Activated CD4-positive, alpha-beta memory T cell treated with anti-CD3 and anti-CD28 coated beads for 36 hours (primary cell): ENCODE results near the gene INSR. TPM values are rescaled to one million over a fixed set of nuclear protein-coding genes. Genes with fewer than 3 reads are reported as not detected.
A peak's percentile ranks its signal among the peaks of the same experiment; 100 is the strongest.

Source experiments
- CTCF ChIA-PET: fragments of 350-600 bp; sonication (Branson Sonifier 250); formaldehyde crosslinking; loops from one replicate; lab custom pipeline; 2021; ENCODE audit warnings: antibody characterized with exemption, inconsistent platforms; lab: Charles Lee
- POLR2A ChIA-PET: fragments of 350-600 bp; sonication (Branson Sonifier 250); formaldehyde crosslinking; loops from one replicate; lab custom pipeline; 2021; ENCODE audit warnings: antibody characterized with exemption; lab: Charles Lee
- DNase-seq: peaks from one replicate; pipeline ENCODE4 v3.0.0-alpha.2; 2020
- H3K27ac Mint-ChIP-seq: one replicate; pipeline ENCODE4 v1.8.0; 2021; ENCODE audit warnings: mixed read lengths
- H3K27me3 Mint-ChIP-seq: one replicate; pipeline ENCODE4 v1.8.0; 2021; ENCODE audit warnings: mixed read lengths
- H3K36me3 Mint-ChIP-seq: one replicate; pipeline ENCODE4 v1.8.0; 2021; ENCODE audit warnings: mixed read lengths
- H3K4me1 Mint-ChIP-seq: one replicate; pipeline ENCODE4 v1.8.0; 2021; ENCODE audit warnings: low read depth, mixed read lengths
- H3K4me3 Mint-ChIP-seq: one replicate; pipeline ENCODE4 v1.8.0; 2021; ENCODE audit warnings: mild to moderate bottlenecking, mixed read lengths
- H3K9me3 Mint-ChIP-seq: one replicate; pipeline ENCODE4 v1.8.0; 2021; ENCODE audit warnings: mixed read lengths
- intact Hi-C: fragments of 100-400 bp; cut with micrococcal nuclease; formaldehyde crosslinking; loops from one replicate; pipeline ENCODE4 v1.15.1; 2023
- total RNA-seq, 2 experiments: library from RNA; stranded (reverse); gene quantifications; one replicate each; pipeline ENCODE4 v1.2.3, GENCODE V29; 2021

Gene INSR
- total RNA-seq, 2 experiments from 2014 or later = 2.9 to 3.3 TPM

DNA sequence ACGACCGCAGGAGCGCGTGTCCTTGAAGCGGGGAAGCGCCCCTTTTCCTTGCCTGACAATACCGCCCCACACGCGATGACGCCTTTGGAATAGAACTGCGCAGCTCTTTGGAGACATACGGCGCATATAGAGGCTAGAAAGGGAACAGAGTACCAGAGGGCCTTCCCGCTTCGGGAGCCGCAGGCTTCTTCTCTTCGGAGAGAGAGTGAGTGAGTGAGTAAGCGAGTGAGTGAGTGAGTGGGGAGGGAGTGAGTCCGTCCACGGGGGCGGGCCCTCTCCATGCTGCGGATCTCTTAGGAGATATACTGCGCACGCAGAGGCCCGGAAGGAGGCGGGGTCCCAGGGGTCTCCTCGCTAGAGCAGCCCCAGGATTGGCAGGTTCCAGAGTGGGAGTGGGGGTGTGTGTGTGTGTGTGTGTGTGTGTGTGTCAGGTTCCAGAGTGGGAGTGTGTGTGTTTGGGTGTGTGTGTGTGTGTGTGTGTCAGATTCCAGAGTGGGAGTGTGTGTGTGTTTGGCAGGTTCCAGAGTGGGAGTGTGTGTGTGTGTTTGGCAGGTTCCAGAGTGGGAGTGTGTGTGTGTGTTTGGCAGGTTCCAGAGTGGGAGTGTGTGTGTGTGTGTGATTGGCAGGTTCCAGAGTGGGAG is 97.0 kb downstream of the INSR start:
- peak; percentile 96 for DNase-seq
- Mint-ChIP-seq H3K36me3 (no peaks in the 10 kb centered on the region), H3K9me3 (no peaks in the 10 kb centered on the region), H3K27ac (peak overlapping the region; percentile 84), H3K4me1 (peaks cover 19% of the 10 kb centered on the region), H3K4me3 (peak overlapping the region; percentile 71), H3K27me3 (peaks cover 10% of the 10 kb centered on the region)
- intact Hi-C loops = loop anchor here (2.0 to 5.0 kb wide), 4 partner anchors 14 to 150 kb away; partner anchors contain the start of genes ARHGEF18 and INSR
- CTCF ChIA-PET = no interaction called here
- POLR2A ChIA-PET = interaction anchor here (0.7 to 1.2 kb wide), 2 partner anchors 18 to 97 kb away, joined by 3 read pairs; partner anchors contain the start of gene INSR

DNA sequence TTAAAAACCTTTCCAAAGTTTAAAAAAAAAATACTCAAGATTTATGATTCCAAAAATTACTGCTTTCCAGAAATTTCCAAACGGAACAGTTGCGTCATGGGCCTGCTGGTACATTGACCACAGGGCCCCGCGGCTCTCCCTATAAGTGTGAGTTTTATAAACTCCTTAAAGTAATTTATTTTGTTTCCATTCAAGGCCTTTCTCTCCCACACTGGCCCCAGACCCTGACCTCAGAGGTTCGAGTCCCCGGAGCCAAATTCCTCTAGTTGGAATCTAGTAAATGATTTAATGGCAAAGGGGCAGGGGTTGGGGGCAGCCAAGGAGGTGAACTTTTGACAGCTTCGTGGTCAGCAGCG is 97.5 kb downstream of the INSR start:
- peak overlapping the region; percentile 71 for H3K4me3 Mint-ChIP-seq
- DNase-seq = no peak
- H3K9me3 Mint-ChIP-seq = no peaks in the 10 kb centered on the region
- no peaks in the 10 kb centered on the region for H3K36me3 Mint-ChIP-seq
- intact Hi-C loops = loop anchor here (2.0 to 5.0 kb wide), 4 partner anchors 14 to 151 kb away; partner anchors contain the start of genes ARHGEF18 and INSR
- peaks cover 24% of the 10 kb centered on the region for H3K4me1 Mint-ChIP-seq
- peak overlapping the region; percentile 84 for H3K27ac Mint-ChIP-seq
- CTCF ChIA-PET = no interaction called here
- POLR2A ChIA-PET = interaction anchor here (0.7 to 1.2 kb wide), 2 partner anchors 17 to 98 kb away, joined by 3 read pairs; partner anchors contain the start of gene INSR
- peaks cover 9% of the 10 kb centered on the region for H3K27me3 Mint-ChIP-seq

DNA sequence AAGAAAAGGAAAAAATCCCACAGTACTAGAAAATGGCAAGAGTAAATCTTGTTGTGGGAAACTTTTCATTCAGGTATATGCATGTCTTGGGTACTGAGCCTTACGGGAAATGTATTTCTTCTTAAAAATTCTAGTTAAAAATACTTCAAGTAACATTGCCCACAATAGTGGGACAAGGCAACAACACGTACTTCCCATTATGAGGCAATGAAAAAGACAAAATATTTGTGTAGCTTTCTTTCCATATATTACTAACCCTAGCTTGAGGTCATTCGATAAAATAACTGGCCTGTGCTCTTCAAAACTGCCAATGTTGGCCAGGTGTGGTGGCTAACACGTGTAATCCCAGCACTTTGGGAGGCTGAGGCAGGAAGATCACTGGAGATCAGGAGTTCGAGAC is 99.2 kb downstream of the INSR start:
- Mint-ChIP-seq H3K27me3 (peaks cover 7% of the 10 kb centered on the region), H3K36me3 (no peaks in the 10 kb centered on the region), H3K27ac (no peak overlapping the region), H3K4me3 (no peak overlapping the region), H3K4me1 (peaks cover 31% of the 10 kb centered on the region), H3K9me3 (no peaks in the 10 kb centered on the region)
- ChIA-PET CTCF (no interaction called here), POLR2A (no interaction called here)
- intact Hi-C loops = loop anchor here (5.0 kb wide), 2 partner anchors 48 to 152 kb away; partner anchors contain the start of gene ARHGEF18
- no peak for DNase-seq

DNA sequence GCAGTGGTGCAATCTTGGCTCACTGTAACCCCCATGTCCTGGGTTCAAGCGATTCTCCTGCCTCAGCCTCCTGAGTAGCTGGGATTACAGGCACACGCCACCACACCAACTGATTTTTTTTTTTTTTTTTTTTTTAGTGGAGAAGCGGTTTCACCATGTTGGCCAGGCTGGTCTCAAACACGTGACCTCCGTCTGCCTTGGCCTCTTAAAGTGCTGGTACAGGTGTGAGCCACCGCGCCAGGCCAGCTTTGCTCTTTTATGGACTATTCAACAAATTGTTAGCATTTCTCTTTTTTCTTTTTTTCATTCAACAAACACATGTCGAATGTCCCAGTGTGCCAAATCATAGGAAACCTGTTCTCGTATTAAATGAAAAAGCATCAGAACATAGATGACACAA is 99.6 kb downstream of the INSR start:
- CTCF ChIA-PET = no interaction called here
- no peak overlapping the region for H3K27ac Mint-ChIP-seq

DNA sequence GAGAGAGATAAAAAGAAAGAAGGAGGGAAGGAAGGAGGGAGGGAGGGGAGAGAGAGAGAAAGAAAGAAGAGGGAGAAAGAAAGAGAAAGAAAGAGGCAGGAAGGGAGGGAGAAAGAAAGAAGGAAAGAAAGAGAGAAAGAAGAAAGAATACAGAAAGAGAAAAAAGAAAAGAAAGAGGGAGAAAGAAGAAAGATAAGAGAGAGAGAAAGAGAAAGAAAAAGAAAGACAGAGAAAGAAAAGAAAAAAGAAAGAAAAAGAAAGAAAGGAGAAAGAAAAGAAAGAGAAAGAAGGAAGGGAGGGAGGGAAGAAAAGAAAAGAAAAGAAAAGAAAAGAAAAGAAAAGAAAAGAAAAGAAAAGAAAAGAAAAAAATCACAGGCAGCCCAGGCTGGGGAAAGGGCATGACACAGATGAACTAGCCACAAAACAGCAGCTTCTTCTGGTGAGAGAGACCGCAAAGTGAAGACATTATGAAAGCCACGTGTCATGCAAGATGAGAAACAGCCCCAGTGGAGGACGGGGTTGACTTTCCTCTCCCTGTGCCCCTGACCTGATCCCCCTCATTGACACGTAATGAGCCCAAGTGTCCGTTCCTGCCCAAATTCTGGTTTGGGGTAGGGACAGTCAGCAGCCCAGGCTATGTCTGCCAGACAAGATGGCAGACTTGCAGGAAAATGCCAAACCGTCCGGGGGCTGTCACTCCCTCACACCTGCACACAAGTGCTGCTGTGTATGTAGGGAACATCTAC is 102.1 kb downstream of the INSR start:
- intact Hi-C loops = no loop called here
- no peaks in the 10 kb centered on the region for H3K9me3 Mint-ChIP-seq
- H3K36me3 Mint-ChIP-seq = no peaks in the 10 kb centered on the region
- CTCF ChIA-PET = interaction anchor here (2.3 kb wide), 1 partner anchor 9 kb away, joined by 5 read pairs; no protein-coding TSS in a partner anchor
- POLR2A ChIA-PET = no interaction called here
- no peak overlapping the region for H3K27ac Mint-ChIP-seq
- DNase-seq = peak; percentile 66
- no peak overlapping the region for H3K4me3 Mint-ChIP-seq
- H3K4me1 Mint-ChIP-seq = peaks cover 22% of the 10 kb centered on the region
- H3K27me3 Mint-ChIP-seq = no peaks in the 10 kb centered on the region

More for the DNA sequence above, 99.6 kb downstream of the INSR start:
- Mint-ChIP-seq H3K27me3 (peaks cover 5% of the 10 kb centered on the region), H3K9me3 (no peaks in the 10 kb centered on the region), H3K4me1 (peaks cover 29% of the 10 kb centered on the region), H3K36me3 (no peaks in the 10 kb centered on the region), H3K4me3 (no peak overlapping the region)
- DNase-seq = no peak
- POLR2A ChIA-PET = interaction anchor here (0.6 kb wide), 1 partner anchor 132 kb away, joined by 3 read pairs; no protein-coding TSS in a partner anchor
- intact Hi-C loops = no loop called here

DNA sequence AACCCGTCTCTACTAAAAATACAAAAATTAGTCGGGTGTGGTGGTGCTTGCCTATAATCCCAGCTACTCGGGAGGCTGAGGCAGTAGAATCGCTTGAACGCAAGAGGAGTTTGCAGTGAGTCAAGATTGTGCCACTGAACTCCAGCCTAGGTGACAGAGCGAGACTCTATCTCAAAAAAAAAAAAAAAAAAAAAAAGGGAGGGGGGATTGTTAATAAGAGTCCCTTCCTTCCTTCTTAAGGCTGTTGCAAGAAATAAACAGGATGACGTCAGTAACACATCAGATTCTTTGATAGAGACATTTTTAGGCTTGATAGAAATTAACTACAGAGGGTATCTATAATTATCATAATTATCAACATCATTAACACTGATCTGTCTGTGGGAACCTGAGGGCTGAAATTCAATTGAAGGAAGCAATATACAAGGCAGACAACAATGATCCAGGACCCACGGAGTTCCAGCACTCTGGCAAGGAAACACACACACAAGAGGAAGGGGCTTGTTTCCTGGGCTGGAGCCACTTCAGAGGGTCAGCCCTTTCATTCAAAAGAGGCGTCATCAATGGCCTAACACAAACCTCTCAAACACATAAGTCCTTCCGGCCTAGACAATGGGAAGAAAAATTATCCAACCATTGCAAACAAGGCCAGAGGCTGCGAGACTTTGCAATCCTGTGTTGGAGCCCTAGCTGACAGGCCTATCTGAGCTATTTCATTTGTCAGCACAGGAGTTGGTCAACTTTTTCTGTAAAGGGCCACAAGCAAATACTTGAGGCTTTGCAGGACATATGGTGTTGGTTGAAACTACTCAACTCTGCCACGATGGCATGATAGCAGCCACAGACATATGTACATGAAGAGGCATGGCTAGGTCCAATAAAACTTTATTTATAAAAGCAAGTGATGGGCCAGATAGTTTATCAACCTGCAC is 105.2 kb downstream of the INSR start:
- peaks cover 34% of the 10 kb centered on the region for H3K4me1 Mint-ChIP-seq
- no peaks in the 10 kb centered on the region for H3K9me3 Mint-ChIP-seq
- no peak overlapping the region for H3K4me3 Mint-ChIP-seq
- intact Hi-C loops = loop anchor here (10.0 kb wide), 1 partner anchor 174 kb away; no protein-coding TSS in a partner anchor
- ChIA-PET POLR2A (no interaction called here), CTCF (no interaction called here)
- no peaks in the 10 kb centered on the region for H3K36me3 Mint-ChIP-seq
- no peak for DNase-seq
- no peak overlapping the region for H3K27ac Mint-ChIP-seq
- no peaks in the 10 kb centered on the region for H3K27me3 Mint-ChIP-seq

DNA sequence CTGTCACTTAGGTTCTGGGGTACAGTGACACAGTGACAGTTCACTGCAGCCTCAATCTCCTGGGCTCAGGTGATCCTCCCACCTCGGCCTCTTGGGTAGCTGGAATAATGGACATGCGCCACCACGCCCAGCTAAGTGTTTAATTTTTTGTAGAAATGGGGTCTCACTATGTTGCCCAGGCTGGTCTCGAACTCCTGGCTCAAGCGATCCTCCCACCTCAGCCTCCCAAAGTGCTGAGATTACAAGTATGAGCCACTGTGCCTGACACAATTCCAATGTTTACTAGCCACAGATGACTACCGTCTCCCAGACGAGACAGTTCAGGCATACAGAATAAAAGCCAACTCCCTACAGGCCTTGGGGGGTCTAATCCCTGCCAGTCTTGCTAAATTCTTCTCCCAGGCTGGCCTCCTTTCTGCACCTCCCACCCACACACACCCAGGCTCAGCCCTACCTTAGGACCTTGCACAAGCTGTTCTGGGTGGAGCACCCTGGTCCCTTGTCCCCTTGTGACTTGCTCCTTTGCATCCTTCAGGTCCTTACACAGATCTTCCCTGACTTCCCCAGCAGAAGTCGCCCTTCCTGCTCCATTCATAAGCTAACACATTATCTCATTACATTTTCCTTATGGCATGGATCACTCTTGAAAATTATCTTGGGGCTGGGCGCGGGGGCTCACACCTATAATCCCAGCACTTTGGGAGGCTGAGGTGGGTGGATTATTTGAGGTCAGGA is 106.4 kb downstream of the INSR start:
- Mint-ChIP-seq H3K27ac (no peak overlapping the region), H3K27me3 (no peaks in the 10 kb centered on the region), H3K36me3 (no peaks in the 10 kb centered on the region), H3K9me3 (no peaks in the 10 kb centered on the region), H3K4me1 (peaks cover 41% of the 10 kb centered on the region), H3K4me3 (no peak overlapping the region)
- CTCF ChIA-PET = no interaction called here
- no peak for DNase-seq
- intact Hi-C loops = loop anchor here (10.0 kb wide), 1 partner anchor 173 kb away; no protein-coding TSS in a partner anchor
- POLR2A ChIA-PET = no interaction called here

DNA sequence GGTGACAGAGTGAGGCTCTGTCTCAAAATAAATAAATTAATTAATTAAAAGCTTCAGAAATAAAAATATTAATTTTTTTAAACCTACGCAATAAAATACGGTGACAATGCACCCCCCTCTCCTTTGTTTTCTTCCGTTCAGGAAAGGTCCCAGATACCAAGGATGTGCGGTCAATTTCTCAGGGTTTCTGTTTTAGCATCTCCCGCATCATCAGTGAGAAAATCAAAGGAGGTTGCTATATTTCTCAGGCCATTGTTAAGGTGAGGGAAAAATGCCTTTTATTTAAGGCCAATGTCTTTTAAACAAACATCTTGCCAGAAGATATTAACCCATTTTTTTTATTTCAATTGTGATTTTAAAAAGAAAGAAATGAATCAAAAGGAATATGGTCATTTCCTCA is 111.7 kb downstream of the INSR start:
- Mint-ChIP-seq H3K36me3 (no peaks in the 10 kb centered on the region), H3K4me1 (peaks cover 40% of the 10 kb centered on the region), H3K4me3 (no peak overlapping the region), H3K27ac (no peak overlapping the region), H3K9me3 (no peaks in the 10 kb centered on the region), H3K27me3 (peaks cover 1% of the 10 kb centered on the region)
- ChIA-PET CTCF (interaction anchor here (1.3 to 2.0 kb wide), 4 partner anchors 10 to 159 kb away, joined by 3 to 5 read pairs (median 4); no protein-coding TSS in a partner anchor), POLR2A (no interaction called here)
- intact Hi-C loops = loop anchor here (10.0 kb wide), 1 partner anchor 168 kb away; no protein-coding TSS in a partner anchor
- DNase-seq = no peak

DNA sequence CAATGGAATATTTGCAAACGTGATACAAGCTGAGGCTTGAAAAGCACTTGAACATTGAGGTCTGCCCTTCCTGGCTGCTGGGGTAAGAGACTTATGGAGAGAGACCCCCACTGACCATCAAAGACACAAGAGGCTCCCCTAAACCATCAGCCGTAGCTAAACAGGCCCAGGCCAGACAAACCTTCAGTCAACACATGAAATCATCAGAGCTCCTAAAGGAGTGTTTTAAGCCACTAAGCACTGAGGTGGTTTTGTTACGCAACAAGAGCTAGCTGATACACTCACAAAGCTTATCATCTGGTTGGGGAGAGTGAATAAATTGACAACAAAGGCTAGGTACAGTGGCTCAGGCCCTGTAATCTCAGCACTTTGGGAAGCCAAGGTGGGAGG is 114.3 kb downstream of the INSR start:
- ChIA-PET POLR2A (no interaction called here), CTCF (no interaction called here)
- intact Hi-C loops = loop anchor here (5.0 to 10.0 kb wide), 2 partner anchors 37 to 165 kb away; no protein-coding TSS in a partner anchor
- no peak for DNase-seq
- Mint-ChIP-seq H3K4me1 (peaks cover 27% of the 10 kb centered on the region), H3K9me3 (no peaks in the 10 kb centered on the region), H3K27me3 (peaks cover 3% of the 10 kb centered on the region), H3K27ac (no peak overlapping the region), H3K4me3 (no peak overlapping the region), H3K36me3 (no peaks in the 10 kb centered on the region)

DNA sequence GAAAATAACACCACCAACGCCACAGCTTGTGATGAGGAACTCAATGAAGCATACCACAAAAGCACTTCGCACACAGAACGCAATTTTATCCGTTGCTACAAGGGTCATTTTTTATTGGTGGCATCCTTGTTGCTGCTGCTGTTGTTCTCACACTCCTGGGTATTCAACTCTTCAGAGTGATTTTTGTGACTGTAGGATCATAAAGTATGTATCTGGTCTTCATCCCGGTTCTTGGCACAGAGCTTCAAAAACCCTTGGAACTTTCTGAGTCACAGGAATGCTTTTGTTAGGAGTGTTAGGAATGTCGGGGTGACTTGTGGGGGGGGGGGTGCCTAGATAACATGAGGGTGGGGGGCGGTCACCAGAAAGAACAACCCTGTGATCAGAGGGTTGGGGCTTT is 116.3 kb downstream of the INSR start:
- H3K36me3 Mint-ChIP-seq = no peaks in the 10 kb centered on the region
- ChIA-PET POLR2A (no interaction called here), CTCF (no interaction called here)
- H3K27ac Mint-ChIP-seq = no peak overlapping the region
- H3K9me3 Mint-ChIP-seq = no peaks in the 10 kb centered on the region
- intact Hi-C loops = loop anchor here (5.0 kb wide), 1 partner anchor 39 kb away; no protein-coding TSS in a partner anchor
- H3K27me3 Mint-ChIP-seq = peaks cover 3% of the 10 kb centered on the region
- peaks cover 18% of the 10 kb centered on the region for H3K4me1 Mint-ChIP-seq
- H3K4me3 Mint-ChIP-seq = no peak overlapping the region
- DNase-seq = no peak

DNA sequence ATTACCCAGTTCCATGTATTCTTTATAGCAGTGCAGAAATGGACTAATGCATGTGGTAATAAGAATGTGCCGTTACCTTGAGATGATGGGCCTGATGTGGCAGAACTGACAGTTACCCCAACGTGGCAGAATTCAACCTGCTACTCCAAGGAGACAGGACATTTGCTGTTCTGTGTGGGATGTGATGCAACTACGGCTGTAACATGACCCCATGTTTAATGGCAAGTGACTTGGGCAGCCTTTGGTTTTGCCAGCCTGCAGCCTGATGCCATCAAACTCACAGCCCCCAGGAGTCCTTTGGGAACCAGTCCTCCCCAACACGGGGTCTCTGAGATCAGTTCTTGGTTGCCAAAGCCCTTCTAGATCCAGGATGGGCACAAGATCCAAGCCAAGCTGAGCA is 117.4 kb downstream of the INSR start:
- no peaks in the 10 kb centered on the region for H3K9me3 Mint-ChIP-seq
- POLR2A ChIA-PET = no interaction called here
- H3K27ac Mint-ChIP-seq = no peak overlapping the region
- CTCF ChIA-PET = no interaction called here
- peaks cover 2% of the 10 kb centered on the region for H3K27me3 Mint-ChIP-seq
- H3K4me3 Mint-ChIP-seq = no peak overlapping the region
- intact Hi-C loops = loop anchor here (5.0 kb wide), 1 partner anchor 41 kb away; no protein-coding TSS in a partner anchor
- peaks cover 14% of the 10 kb centered on the region for H3K4me1 Mint-ChIP-seq
- no peaks in the 10 kb centered on the region for H3K36me3 Mint-ChIP-seq
- DNase-seq = no peak
